ENCODE data around the gene PPP4R4. TPM values are rescaled to one million over a fixed set of nuclear protein-coding genes. Genes with fewer than 3 reads are reported as not detected.

The PPP4R4 gene
- total RNA-seq, 1 experiment from 2014 or later = 3.9 TPM

DNA sequence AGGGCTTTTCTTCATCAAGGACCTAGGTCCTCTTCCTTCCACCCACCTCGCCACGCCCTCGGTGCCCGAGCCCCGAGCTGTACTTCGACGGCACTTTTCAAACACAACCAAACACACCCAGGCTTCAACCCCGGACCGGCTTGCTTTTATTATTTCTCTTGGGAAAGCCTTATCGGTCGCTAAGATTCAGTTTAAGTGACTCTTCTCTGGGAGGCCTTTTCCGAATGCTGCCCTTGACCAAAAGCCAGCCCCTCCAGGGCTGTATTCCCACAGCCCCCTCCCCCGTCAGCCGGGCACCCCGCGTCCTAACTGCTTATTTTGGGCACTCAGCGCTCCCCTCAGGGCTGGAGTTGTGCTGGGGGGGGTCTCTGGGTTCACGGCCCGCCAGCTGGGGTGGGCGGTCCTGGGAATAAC is 644 bp upstream of the PPP4R4 start:
- no peak overlapping the region for H3K27ac ChIP-seq (ENCODE audit: insufficient read length, low read depth, low read length)
- H2BK15ac ChIP-seq (ENCODE audit: low read depth, low read length) = no peak overlapping the region
- no peak overlapping the region for H2BK20ac ChIP-seq (ENCODE audit: low read depth, low read length, poor library complexity, severe bottlenecking)
- peak overlapping the region; percentile 55 for H3K4me2 ChIP-seq (ENCODE audit: insufficient read depth, insufficient read length, low read length)
- Mint-ChIP-seq H3K27me3 (ENCODE audit: low read depth) (peaks cover 46% of the 10 kb centered on the region), H3K27ac (peak overlapping the region in 2 of 3 experiments; percentile 59 to 85; a peak in 5 of 7 replicates), H3K4me3 (peak overlapping the region; percentile 76 to 93), H3K4me1 (peaks cover 33 to 34% of the 10 kb centered on the region in 2 experiments), H3K36me3 (ENCODE audit: insufficient read depth in 1 of 3, low read depth in 3 of 3) (peaks cover 0 to 5% (median 0%) of the 10 kb centered on the region in 3 experiments; a peak in 1 of 7 replicates), H3K9me3 (no peaks in the 10 kb centered on the region)
- TF ChIP-seq, protein P1, sequence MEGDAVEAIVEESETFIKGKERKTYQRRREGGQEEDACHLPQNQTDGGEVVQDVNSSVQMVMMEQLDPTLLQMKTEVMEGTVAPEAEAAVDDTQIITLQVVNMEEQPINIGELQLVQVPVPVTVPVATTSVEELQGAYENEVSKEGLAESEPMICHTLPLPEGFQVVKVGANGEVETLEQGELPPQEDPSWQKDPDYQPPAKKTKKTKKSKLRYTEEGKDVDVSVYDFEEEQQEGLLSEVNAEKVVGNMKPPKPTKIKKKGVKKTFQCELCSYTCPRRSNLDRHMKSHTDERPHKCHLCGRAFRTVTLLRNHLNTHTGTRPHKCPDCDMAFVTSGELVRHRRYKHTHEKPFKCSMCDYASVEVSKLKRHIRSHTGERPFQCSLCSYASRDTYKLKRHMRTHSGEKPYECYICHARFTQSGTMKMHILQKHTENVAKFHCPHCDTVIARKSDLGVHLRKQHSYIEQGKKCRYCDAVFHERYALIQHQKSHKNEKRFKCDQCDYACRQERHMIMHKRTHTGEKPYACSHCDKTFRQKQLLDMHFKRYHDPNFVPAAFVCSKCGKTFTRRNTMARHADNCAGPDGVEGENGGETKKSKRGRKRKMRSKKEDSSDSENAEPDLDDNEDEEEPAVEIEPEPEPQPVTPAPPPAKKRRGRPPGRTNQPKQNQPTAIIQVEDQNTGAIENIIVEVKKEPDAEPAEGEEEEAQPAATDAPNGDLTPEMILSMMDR (conservative IDR thresholded peaks at IDR 0.05) = no peak
- H3K4ac ChIP-seq (ENCODE audit: low read depth, low read length) = no peak overlapping the region
- no CpG with 5 or more reads among the region's 20 CpGs for WGBS (ENCODE audit: extremely low coverage, insufficient read length, low lambda C conversion rate)
- peaks cover 11% of the 10 kb centered on the region for H3K23me2 ChIP-seq (ENCODE audit: insufficient read length, low read depth, low read length, poor library complexity, severe bottlenecking)
- H3K9me3 ChIP-seq (ENCODE audit: control insufficient read depth, low read depth, low read length) = no peaks in the 10 kb centered on the region
- H2AK5ac ChIP-seq (ENCODE audit: insufficient read length, low read length) = no peak overlapping the region
- H3K56ac ChIP-seq (ENCODE audit: insufficient read length, low read depth, low read length) = no peak overlapping the region
- H3K14ac ChIP-seq (ENCODE audit: insufficient read depth, low read length) = no peak overlapping the region
- no peak for DNase-seq
- H4K91ac ChIP-seq (ENCODE audit: insufficient read length, low read depth, low read length) = no peak overlapping the region
- H3K23ac ChIP-seq (ENCODE audit: insufficient read length, low read depth, low read length) = no peak overlapping the region
- H4K8ac ChIP-seq (replicated peaks; ENCODE audit: insufficient read length, low read depth, low read length) = no peak overlapping the region
- H4K20me1 ChIP-seq (ENCODE audit: control insufficient read depth, insufficient read depth, insufficient read length) = no peaks in the 10 kb centered on the region
- H2BK5ac ChIP-seq (ENCODE audit: insufficient read length, low read length) = no peak overlapping the region
- H2BK12ac ChIP-seq (ENCODE audit: insufficient read length, low read depth, low read length) = peak overlapping the region; percentile 15
- no peaks in the 10 kb centered on the region; the same call in 1 of the 2 replicates for H3K27me3 ChIP-seq (ENCODE audit: insufficient read depth, low read length)
- peak overlapping the region; percentile 43 for H3K18ac ChIP-seq (ENCODE audit: insufficient read length, low read depth, low read length)
- no peak overlapping the region for H3T11ph ChIP-seq (ENCODE audit: low read length)
- no peak overlapping the region for H2BK120ac ChIP-seq (ENCODE audit: low read depth, low read length, poor library complexity, severe bottlenecking)
- H2AFZ ChIP-seq (ENCODE audit: low read length) = peak overlapping the region; percentile 43
- peaks cover 3% of the 10 kb centered on the region; the same call in 1 of the 2 replicates for H3K79me2 ChIP-seq (ENCODE audit: insufficient read depth, low read length)
- no peaks in the 10 kb centered on the region for H3K79me1 ChIP-seq (ENCODE audit: insufficient read depth, low read depth, low read length, poor library complexity, severe bottlenecking)
- no peak overlapping the region for H4K5ac ChIP-seq (ENCODE audit: insufficient read length, low read depth, low read length)
- H3K9ac ChIP-seq (ENCODE audit: extremely low read depth, insufficient read length, low read length) = no peak overlapping the region
- H3K4me1 ChIP-seq (ENCODE audit: insufficient read depth, low read length) = peaks cover 3% of the 10 kb centered on the region; the same call in 1 of the 2 replicates
